SK-N-SH treated with all-trans-retinoic acid at 6 μM for 48 hours (cell line): Measurements from ENCODE around the gene ZNF691.

Experiments
- CREB5 ChIP-seq: fragments of 250-450 bp; sonication (Bioruptor Pico); IDR thresholded peaks from 2 replicates; pipeline ENCODE4 v1.5.1; 2020; ENCODE audit warnings: low read depth, mild to moderate bottlenecking, moderate library complexity
- PATZ1 ChIP-seq: fragments of 250-450 bp; sonication (Bioruptor Pico); IDR thresholded peaks from 2 replicates; pipeline ENCODE4 v1.8.0; 2020; ENCODE audit warnings: mild to moderate bottlenecking, moderate library complexity, borderline replicate concordance
- ZFP30 ChIP-seq: fragments of 450-650 bp; formaldehyde crosslinking; IDR thresholded peaks from 2 replicates; pipeline ENCODE4 v1.5.0; 2022; ENCODE audit warnings: mild to moderate bottlenecking, moderate library complexity

GRCh38 chr1:42817976-42818375, 28.4 kb upstream of the ZNF691 start:
- TF ChIP-seq PATZ1 (CRISPR knock-in tag) (no peak), CREB5 (CRISPR knock-in tag) (no peak), ZFP30 (CRISPR knock-in tag) (no peak)
